B cell (primary cell): ENCODE measurements around the gene ZNF407. TPM values are rescaled to one million over a fixed set of nuclear protein-coding genes. Genes with fewer than 3 reads are reported as not detected.

Experiments used
- ATAC-seq: fragments of 200-7000 bp; cut with Tn5 transposase; one replicate; pipeline ENCODE4 v1.10.0; 2021; ENCODE audit warnings: low read depth, mild to moderate bottlenecking, moderate number of reproducible peaks, moderate library complexity
- CTCF ChIA-PET: fragments of 350-600 bp; sonication (Branson Sonifier 250); formaldehyde crosslinking; loops from one replicate; lab custom pipeline; 2021; ENCODE audit warnings: antibody characterized with exemption, inconsistent platforms; lab: Charles Lee
- POLR2A ChIA-PET: fragments of 350-600 bp; sonication (Branson Sonifier 250); formaldehyde crosslinking; loops from one replicate; lab custom pipeline; 2021; ENCODE audit warnings: antibody characterized with exemption; lab: Charles Lee
- DNase-seq: peaks from one replicate; pipeline ENCODE4 v3.0.0; 2013
- H2AFZ ChIP-seq: 2 replicates; pipeline ENCODE4 v1.6.1; 2012; ENCODE audit warnings: mild to moderate bottlenecking, low read depth, low read length; ENCODE audit not compliant: insufficient read depth, poor library complexity, severe bottlenecking
- H3K27ac ChIP-seq, 2 donors: 1 replicate in 1 of 2; 2 replicates in 1 of 2; pipeline ENCODE4 v1.5.1; 2012 to 2013; ENCODE audit warnings: low read length in 2 of 2, mild to moderate bottlenecking in 2 of 2, moderate library complexity in 1 of 2
- H3K27me3 ChIP-seq, 4 experiments: fragments of 200-600 bp in 1 of 4; sonication (generic) in 1 of 4; replicated peaks in 1 of 4; 1 replicate in 2 of 4; 2 replicates in 2 of 4; pipeline versions ENCODE4 v1.6.1 to v1.7.0; 2013 to 2016; ENCODE audit warnings: low read length in 3 of 4, mild to moderate bottlenecking in 2 of 4, mixed read lengths in 1 of 4, moderate library complexity in 1 of 4; ENCODE audit not compliant: insufficient read depth in 4 of 4, control insufficient read depth in 3 of 4; ENCODE audit errors: control extremely low read depth in 1 of 4
- H3K36me3 ChIP-seq, 2 experiments: replicated peaks in 1 of 2; 1 replicate in 1 of 2; 2 replicates in 1 of 2; pipeline versions ENCODE4 v1.6.1 to v1.7.1; 2013; ENCODE audit warnings: low read length in 1 of 2; ENCODE audit not compliant: insufficient read depth in 2 of 2, control insufficient read depth in 1 of 2; ENCODE audit errors: control extremely low read depth in 1 of 2, extremely low read depth in 1 of 2
- H3K4me1 ChIP-seq, 2 donors: fragments of 200-600 bp in 1 of 2; sonication (generic) in 1 of 2; 1 replicate in 1 of 2; 2 replicates in 1 of 2; pipeline versions ENCODE4 v1.5.1 to v1.6.1; 2013 to 2017; ENCODE audit warnings: low read length in 2 of 2; ENCODE audit not compliant: control insufficient read depth in 2 of 2, insufficient read depth in 2 of 2
- H3K4me2 ChIP-seq: replicated peaks from 2 replicates; pipeline ENCODE3; 2012; ENCODE audit warnings: mild to moderate bottlenecking, low read depth, low read length; ENCODE audit not compliant: poor library complexity, severe bottlenecking
- H3K4me3 ChIP-seq, 5 experiments: fragments of 200-600 bp in 1 of 5; sonication (generic) in 1 of 5; 1 replicate in 3 of 5; 2 replicates in 2 of 5; pipeline versions ENCODE4 v1.5.1 to v1.7.0; 2011 to 2016; ENCODE audit warnings: low read length in 4 of 5, mild to moderate bottlenecking in 4 of 5, low read depth in 2 of 5, control low read depth in 1 of 5, moderate library complexity in 1 of 5; ENCODE audit not compliant: insufficient read depth in 1 of 5; ENCODE audit errors: control extremely low read depth in 1 of 5, extremely low read depth in 1 of 5
- H3K79me2 ChIP-seq: fragments of 200-600 bp; sonication (generic); one replicate; pipeline ENCODE4 v1.6.0; 2016; ENCODE audit warnings: low read length; ENCODE audit not compliant: control insufficient read depth, insufficient read depth
- H3K9ac ChIP-seq: fragments of 200-600 bp; sonication (generic); 2 replicates; pipeline ENCODE4 v1.6.1; 2017; ENCODE audit warnings: mild to moderate bottlenecking, low read length, moderate library complexity
- H3K9me3 ChIP-seq, 3 donors: one replicate each; pipeline versions ENCODE4 v1.6.1 to v1.7.1; 2013; ENCODE audit warnings: low read length in 2 of 3; ENCODE audit not compliant: control insufficient read depth in 2 of 3, insufficient read depth in 1 of 3; ENCODE audit errors: control extremely low read depth in 1 of 3
- H4K20me1 ChIP-seq: 2 replicates; pipeline ENCODE4 v1.6.0; 2012; ENCODE audit warnings: mild to moderate bottlenecking, low read length; ENCODE audit not compliant: insufficient read depth, control insufficient read depth, poor library complexity, severe bottlenecking
- H3K27ac Mint-ChIP-seq: one replicate; pipeline ENCODE4 v1.8.0; 2021; ENCODE audit warnings: mixed read lengths
- H3K27me3 Mint-ChIP-seq: one replicate; pipeline ENCODE4 v1.8.0; 2021; ENCODE audit warnings: mixed read lengths
- H3K4me1 Mint-ChIP-seq: one replicate; pipeline ENCODE4 v1.8.0; 2021; ENCODE audit warnings: mixed read lengths
- H3K4me3 Mint-ChIP-seq: one replicate; pipeline ENCODE4 v1.8.0; 2021; ENCODE audit warnings: mixed read lengths
- H3K9me3 Mint-ChIP-seq: one replicate; pipeline ENCODE4 v1.8.0; 2022; ENCODE audit warnings: mixed read lengths; ENCODE audit not compliant: insufficient read depth
- EZH2 ChIP-seq: IDR thresholded peaks from 2 replicates; pipeline ENCODE4 v1.6.1; 2012; ENCODE audit warnings: borderline replicate concordance, low read depth, mild to moderate bottlenecking, moderate library complexity, low read length; ENCODE audit not compliant: insufficient read depth, poor library complexity, severe bottlenecking
- WGBS: methylation state at CpG from one replicate; pipeline ENCODE4 v1.1.5; 2013; ENCODE audit warnings: missing lambda C conversion rate; ENCODE audit not compliant: insufficient coverage; 5-methylcytosine and 5-hydroxymethylcytosine counted together
- intact Hi-C: fragments of 100-400 bp; cut with micrococcal nuclease; formaldehyde crosslinking; loops from one replicate; pipeline ENCODE4 v1.10.0; 2022
- polyA plus RNA-seq: library from polyadenylated mRNA; depleted of rRNA; stranded (reverse); fragments of >200 nt; gene quantifications from 2 replicates; pipeline ENCODE4 v1.2.3, GENCODE V29; 2012
- total RNA-seq, 2 donors: library from RNA; stranded (reverse); fragments of 120-200 nt in 1 of 2; gene quantifications; 1 replicate in 1 of 2; 2 replicates in 1 of 2; pipeline versions ENCODE4 v1.2.3 to v1.2.4, GENCODE V29; 2013 to 2022
- TF ChIP-seq, protein P1 (sequence below): fragments of 200-600 bp; IDR thresholded peaks from one replicate; pipeline ENCODE4 v1.8.0; 2022; ENCODE audit warnings: antibody characterized with exemption, mild to moderate bottlenecking

ZNF407 gene
- total and polyA plus RNA-seq, 2 donors (not counting 1 experiment from before 2014, with no cell fraction given) = 4.5 to 37.1 TPM

DNA sequence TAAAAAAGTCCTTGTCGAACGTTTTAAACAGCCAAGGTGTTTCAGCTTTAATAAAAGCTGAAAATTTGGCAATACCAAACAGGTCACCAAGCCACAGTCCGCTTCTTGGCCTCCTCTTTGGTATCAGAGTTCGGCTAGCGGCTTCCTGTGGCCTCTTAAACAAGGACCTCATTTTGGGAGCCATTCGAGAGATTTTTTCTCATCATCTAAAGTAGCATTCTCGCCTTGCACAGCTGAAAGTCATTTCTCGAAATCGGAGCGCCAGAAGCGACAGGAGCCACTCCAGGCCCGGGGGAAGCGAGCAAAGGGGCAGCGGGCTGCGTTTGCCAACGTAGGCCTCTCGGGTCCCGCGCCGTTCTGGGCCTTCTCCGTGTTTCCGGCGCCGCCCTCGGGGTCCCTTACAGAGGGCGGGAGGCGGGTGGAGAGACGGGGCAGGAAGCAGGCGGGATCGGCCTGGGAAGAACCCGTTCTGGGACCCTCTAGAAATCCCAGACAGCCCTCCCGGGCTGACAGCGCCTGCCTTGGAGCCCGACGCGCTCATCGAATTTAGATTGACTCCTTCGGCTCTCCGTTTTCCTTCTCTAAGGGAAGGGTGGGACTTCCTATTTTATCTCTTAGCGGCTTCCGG is 522 bp upstream of the ZNF407 start:
- H4K20me1 ChIP-seq = peaks cover 25% of the 10 kb centered on the region
- no peaks in the 10 kb centered on the region for H3K9me3 ChIP-seq
- H3K4me3 Mint-ChIP-seq = peak overlapping the region; percentile 97
- H3K27ac ChIP-seq = peak overlapping the region; percentile 88 to 96
- DNase-seq (no peak), ATAC-seq (peak; percentile 35)
- no peaks in the 10 kb centered on the region for H3K27me3 ChIP-seq
- H2AFZ ChIP-seq = peak overlapping the region; percentile 98
- intact Hi-C loops = loop anchor here (1.0 to 5.0 kb wide), 2 partner anchors 101 to 240 kb away; partner anchors contain the start of gene CNDP2
- peaks cover 53% of the 10 kb centered on the region for H3K79me2 ChIP-seq
- H3K4me3 ChIP-seq = peak overlapping the region; percentile 65 to 99 (median 86)
- no peaks in the 10 kb centered on the region for H3K9me3 Mint-ChIP-seq
- ChIA-PET POLR2A (interaction anchor here (1.8 kb wide), 1 partner anchor 101 kb away, joined by 6 read pairs; the partner anchor contains the start of gene CNDP2), CTCF (interaction anchor here (0.7 kb wide), 1 partner anchor 97 kb away, joined by 4 read pairs; no protein-coding TSS in a partner anchor)
- H3K4me1 ChIP-seq = peaks cover 21 to 22% of the 10 kb centered on the region in 2 donors
- H3K9ac ChIP-seq = peak overlapping the region; percentile 95
- H3K4me1 Mint-ChIP-seq = peaks cover 50% of the 10 kb centered on the region
- TF ChIP-seq EZH2 = no peak
- TF ChIP-seq, protein P1, sequence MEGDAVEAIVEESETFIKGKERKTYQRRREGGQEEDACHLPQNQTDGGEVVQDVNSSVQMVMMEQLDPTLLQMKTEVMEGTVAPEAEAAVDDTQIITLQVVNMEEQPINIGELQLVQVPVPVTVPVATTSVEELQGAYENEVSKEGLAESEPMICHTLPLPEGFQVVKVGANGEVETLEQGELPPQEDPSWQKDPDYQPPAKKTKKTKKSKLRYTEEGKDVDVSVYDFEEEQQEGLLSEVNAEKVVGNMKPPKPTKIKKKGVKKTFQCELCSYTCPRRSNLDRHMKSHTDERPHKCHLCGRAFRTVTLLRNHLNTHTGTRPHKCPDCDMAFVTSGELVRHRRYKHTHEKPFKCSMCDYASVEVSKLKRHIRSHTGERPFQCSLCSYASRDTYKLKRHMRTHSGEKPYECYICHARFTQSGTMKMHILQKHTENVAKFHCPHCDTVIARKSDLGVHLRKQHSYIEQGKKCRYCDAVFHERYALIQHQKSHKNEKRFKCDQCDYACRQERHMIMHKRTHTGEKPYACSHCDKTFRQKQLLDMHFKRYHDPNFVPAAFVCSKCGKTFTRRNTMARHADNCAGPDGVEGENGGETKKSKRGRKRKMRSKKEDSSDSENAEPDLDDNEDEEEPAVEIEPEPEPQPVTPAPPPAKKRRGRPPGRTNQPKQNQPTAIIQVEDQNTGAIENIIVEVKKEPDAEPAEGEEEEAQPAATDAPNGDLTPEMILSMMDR = no peak
- WGBS = 0% methylated on average over 41 of the region's 41 CpGs
- peak overlapping the region; percentile 98 for H3K27ac Mint-ChIP-seq
- H3K4me2 ChIP-seq = peak overlapping the region; percentile 91
- H3K27me3 Mint-ChIP-seq = no peaks in the 10 kb centered on the region
- peaks cover 1 to 11% of the 10 kb centered on the region in 2 experiments for H3K36me3 ChIP-seq
